GM12878 (cell line): Measurements from ENCODE around the gene WDR48.

Experiments used
- BCL11A ChIP-seq: IDR thresholded peaks from 2 replicates; pipeline ENCODE4 v1.6.1; 2011; ENCODE audit warnings: low read depth, low read length
- CBX5 ChIP-seq: sonication (generic); IDR thresholded peaks from 2 replicates; pipeline ENCODE4 v1.6.1; 2016; ENCODE audit warnings: low read depth, moderate library complexity, mild to moderate bottlenecking, inconsistent platforms
- CHD1 ChIP-seq: IDR thresholded peaks from 2 replicates; pipeline ENCODE4 v1.6.1; 2012; ENCODE audit warnings: low read depth, low read length, improper control_type of control experiment
- FOXM1 ChIP-seq: IDR thresholded peaks from 2 replicates; pipeline ENCODE4 v1.6.1; 2012; ENCODE audit warnings: low read depth, mild to moderate bottlenecking, inconsistent platforms, low read length, moderate library complexity
- JUND ChIP-seq: IDR thresholded peaks from 2 replicates; pipeline ENCODE4 v1.6.1; 2012; ENCODE audit warnings: low read depth, mild to moderate bottlenecking, low read length, improper control_type of control experiment, moderate library complexity
- MEF2B ChIP-seq: fragments of 450-650 bp; IDR thresholded peaks from 2 replicates; pipeline ENCODE4 v1.6.1; 2018; ENCODE audit warnings: mild to moderate bottlenecking, moderate library complexity; ENCODE audit not compliant: partially characterized antibody, poor library complexity, severe bottlenecking
- NFYB ChIP-seq: IDR thresholded peaks from 2 replicates; pipeline ENCODE4 v1.6.1; 2011; ENCODE audit warnings: low read depth, mild to moderate bottlenecking, low read length, improper control_type of control experiment, moderate library complexity; ENCODE audit not compliant: insufficient read depth
- POLR2A ChIP-seq: IDR thresholded peaks from 2 replicates; pipeline ENCODE4 v1.6.1; 2011; ENCODE audit warnings: low read depth, mild to moderate bottlenecking, low read length
- SRF ChIP-seq, 2 experiments: IDR thresholded peaks; 2 replicates each; pipeline ENCODE4 v1.6.1; 2011; ENCODE audit warnings: low read depth in 2 of 2, low read length in 2 of 2, mild to moderate bottlenecking in 1 of 2, moderate library complexity in 1 of 2
- TCF12 ChIP-seq: IDR thresholded peaks from 2 replicates; pipeline ENCODE4 v1.6.1; 2011; ENCODE audit warnings: low read depth, mild to moderate bottlenecking, low read length
- USF1 ChIP-seq: IDR thresholded peaks from 2 replicates; pipeline ENCODE4 v1.6.1; 2011; ENCODE audit warnings: borderline replicate concordance, low read depth, mild to moderate bottlenecking, moderate library complexity, mixed read lengths, low read length; ENCODE audit not compliant: insufficient read depth; ENCODE audit errors: extremely low read length
- TF ChIP-seq, protein P1 (sequence below), 3 experiments: IDR thresholded peaks in 2 of 3; conservative IDR thresholded peaks in 1 of 3; 2 replicates each; pipeline ENCODE4 v1.5.1; 2011; ENCODE audit warnings: low read depth in 3 of 3, low read length in 3 of 3, mild to moderate bottlenecking in 3 of 3, control low read depth in 2 of 3, moderate library complexity in 2 of 3, inconsistent platforms in 1 of 3, mixed read lengths in 1 of 3; ENCODE audit not compliant: control insufficient read depth in 2 of 3, insufficient read depth in 1 of 3; ENCODE audit errors: extremely low read depth in 1 of 3
- TF ChIP-seq, protein P2 (sequence below): fragments of 450-650 bp; formaldehyde crosslinking; IDR thresholded peaks from 2 replicates; pipeline ENCODE4 v1.4.0; 2022; ENCODE audit warnings: mild to moderate bottlenecking, moderate library complexity
- TF ChIP-seq, protein P3 (sequence below): fragments of 450-650 bp; formaldehyde crosslinking; IDR thresholded peaks from 2 replicates; pipeline ENCODE4 v1.5.0; 2022; ENCODE audit warnings: mild to moderate bottlenecking, missing genetic modification characterization

- TF ChIP-seq, protein P1, sequence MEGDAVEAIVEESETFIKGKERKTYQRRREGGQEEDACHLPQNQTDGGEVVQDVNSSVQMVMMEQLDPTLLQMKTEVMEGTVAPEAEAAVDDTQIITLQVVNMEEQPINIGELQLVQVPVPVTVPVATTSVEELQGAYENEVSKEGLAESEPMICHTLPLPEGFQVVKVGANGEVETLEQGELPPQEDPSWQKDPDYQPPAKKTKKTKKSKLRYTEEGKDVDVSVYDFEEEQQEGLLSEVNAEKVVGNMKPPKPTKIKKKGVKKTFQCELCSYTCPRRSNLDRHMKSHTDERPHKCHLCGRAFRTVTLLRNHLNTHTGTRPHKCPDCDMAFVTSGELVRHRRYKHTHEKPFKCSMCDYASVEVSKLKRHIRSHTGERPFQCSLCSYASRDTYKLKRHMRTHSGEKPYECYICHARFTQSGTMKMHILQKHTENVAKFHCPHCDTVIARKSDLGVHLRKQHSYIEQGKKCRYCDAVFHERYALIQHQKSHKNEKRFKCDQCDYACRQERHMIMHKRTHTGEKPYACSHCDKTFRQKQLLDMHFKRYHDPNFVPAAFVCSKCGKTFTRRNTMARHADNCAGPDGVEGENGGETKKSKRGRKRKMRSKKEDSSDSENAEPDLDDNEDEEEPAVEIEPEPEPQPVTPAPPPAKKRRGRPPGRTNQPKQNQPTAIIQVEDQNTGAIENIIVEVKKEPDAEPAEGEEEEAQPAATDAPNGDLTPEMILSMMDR (IDR thresholded peaks at IDR 0.05 in 2 of 3, conservative IDR thresholded peaks at IDR 0.05 in 1 of 3; ENCODE audit: control insufficient read depth in 2 of 3, extremely low read depth in 1 of 3, insufficient read depth in 1 of 3, low read depth in 3 of 3, low read length in 3 of 3), result peak; percentile 72 to 84 (median 83)
- no peak for TF ChIP-seq TCF12
- TF ChIP-seq JUND, result no peak
- no peak for TF ChIP-seq CHD1
- TF ChIP-seq, protein P2, sequence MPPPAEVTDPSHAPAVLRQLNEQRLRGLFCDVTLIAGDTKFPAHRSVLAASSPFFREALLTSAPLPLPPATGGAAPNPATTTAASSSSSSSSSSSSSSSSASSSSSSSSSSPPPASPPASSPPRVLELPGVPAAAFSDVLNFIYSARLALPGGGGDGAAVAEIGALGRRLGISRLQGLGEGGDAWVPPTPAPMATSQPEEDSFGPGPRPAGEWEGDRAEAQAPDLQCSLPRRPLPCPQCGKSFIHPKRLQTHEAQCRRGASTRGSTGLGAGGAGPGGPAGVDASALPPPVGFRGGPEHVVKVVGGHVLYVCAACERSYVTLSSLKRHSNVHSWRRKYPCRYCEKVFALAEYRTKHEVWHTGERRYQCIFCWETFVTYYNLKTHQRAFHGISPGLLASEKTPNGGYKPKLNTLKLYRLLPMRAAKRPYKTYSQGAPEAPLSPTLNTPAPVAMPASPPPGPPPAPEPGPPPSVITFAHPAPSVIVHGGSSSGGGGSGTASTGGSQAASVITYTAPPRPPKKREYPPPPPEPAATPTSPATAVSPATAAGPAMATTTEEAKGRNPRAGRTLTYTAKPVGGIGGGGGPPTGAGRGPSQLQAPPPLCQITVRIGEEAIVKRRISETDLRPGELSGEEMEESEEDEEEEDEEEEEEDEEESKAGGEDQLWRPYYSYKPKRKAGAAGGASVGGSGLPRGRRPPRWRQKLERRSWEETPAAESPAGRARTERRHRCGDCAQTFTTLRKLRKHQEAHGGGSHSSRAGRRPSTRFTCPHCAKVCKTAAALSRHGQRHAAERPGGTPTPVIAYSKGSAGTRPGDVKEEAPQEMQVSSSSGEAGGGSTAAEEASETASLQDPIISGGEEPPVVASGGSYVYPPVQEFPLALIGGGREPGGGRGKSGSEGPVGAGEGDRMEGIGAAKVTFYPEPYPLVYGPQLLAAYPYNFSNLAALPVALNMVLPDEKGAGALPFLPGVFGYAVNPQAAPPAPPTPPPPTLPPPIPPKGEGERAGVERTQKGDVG (CRISPR knock-in tag), result no peak
- no peak for TF ChIP-seq USF1
- no peak for TF ChIP-seq NFYB
- no peak for TF ChIP-seq SRF (IDR thresholded peaks at IDR 0.05; ENCODE audit: low read depth in 2 of 2, low read length in 2 of 2)
- no peak for TF ChIP-seq POLR2A
- TF ChIP-seq, protein P3, sequence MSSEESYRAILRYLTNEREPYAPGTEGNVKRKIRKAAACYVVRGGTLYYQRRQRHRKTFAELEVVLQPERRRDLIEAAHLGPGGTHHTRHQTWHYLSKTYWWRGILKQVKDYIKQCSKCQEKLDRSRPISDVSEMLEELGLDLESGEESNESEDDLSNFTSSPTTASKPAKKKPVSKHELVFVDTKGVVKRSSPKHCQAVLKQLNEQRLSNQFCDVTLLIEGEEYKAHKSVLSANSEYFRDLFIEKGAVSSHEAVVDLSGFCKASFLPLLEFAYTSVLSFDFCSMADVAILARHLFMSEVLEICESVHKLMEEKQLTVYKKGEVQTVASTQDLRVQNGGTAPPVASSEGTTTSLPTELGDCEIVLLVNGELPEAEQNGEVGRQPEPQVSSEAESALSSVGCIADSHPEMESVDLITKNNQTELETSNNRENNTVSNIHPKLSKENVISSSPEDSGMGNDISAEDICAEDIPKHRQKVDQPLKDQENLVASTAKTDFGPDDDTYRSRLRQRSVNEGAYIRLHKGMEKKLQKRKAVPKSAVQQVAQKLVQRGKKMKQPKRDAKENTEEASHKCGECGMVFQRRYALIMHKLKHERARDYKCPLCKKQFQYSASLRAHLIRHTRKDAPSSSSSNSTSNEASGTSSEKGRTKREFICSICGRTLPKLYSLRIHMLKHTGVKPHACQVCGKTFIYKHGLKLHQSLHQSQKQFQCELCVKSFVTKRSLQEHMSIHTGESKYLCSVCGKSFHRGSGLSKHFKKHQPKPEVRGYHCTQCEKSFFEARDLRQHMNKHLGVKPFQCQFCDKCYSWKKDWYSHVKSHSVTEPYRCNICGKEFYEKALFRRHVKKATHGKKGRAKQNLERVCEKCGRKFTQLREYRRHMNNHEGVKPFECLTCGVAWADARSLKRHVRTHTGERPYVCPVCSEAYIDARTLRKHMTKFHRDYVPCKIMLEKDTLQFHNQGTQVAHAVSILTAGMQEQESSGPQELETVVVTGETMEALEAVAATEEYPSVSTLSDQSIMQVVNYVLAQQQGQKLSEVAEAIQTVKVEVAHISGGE (CRISPR knock-in tag), result no peak
- TF ChIP-seq BCL11A, result no peak
- TF ChIP-seq FOXM1, result no peak
- TF ChIP-seq CBX5, result no peak
- no peak for TF ChIP-seq MEF2B
Observed at GRCh38 chr3:39101022-39101689, 49.3 kb downstream of the WDR48 start.
